Body of pancreas (tissue), 4 donors: Measurements from ENCODE around the gene HOXB6. TPM values are rescaled to one million over a fixed set of nuclear protein-coding genes. Genes with fewer than 3 reads are reported as not detected.

Source experiments
- ATAC-seq: fragments of 150-250 bp; one replicate; pipeline ENCODE4 v1.9.1; 2016
- DNase-seq, 4 donors: peaks; one replicate each; pipeline ENCODE4 v3.0.0-alpha.2; 2019
- H3K27ac ChIP-seq, 4 donors: fragments of 200-600 bp; sonication (generic); 1 replicate in 3 of 4; 2 replicates in 1 of 4; pipeline versions ENCODE4 v1.5.1 to v1.6.1; 2016 to 2019; ENCODE audit warnings: mild to moderate bottlenecking in 1 of 4, mixed read lengths in 1 of 4, moderate library complexity in 1 of 4
- H3K27me3 ChIP-seq, 2 donors: fragments of 200-600 bp; sonication (generic); one replicate each; pipeline ENCODE4 v1.6.0; 2016; ENCODE audit warnings: mild to moderate bottlenecking in 1 of 2
- H3K36me3 ChIP-seq, 2 donors: fragments of 200-600 bp; sonication (generic); replicated peaks in 1 of 2; 2 replicates each; pipeline ENCODE4 v1.5.1; 2016; ENCODE audit warnings: low read depth in 2 of 2; ENCODE audit not compliant: insufficient read depth in 1 of 2
- H3K4me1 ChIP-seq: fragments of 200-600 bp; sonication (generic); one replicate; pipeline ENCODE4 v1.6.0; 2016
- H3K4me3 ChIP-seq, 2 donors: fragments of 200-600 bp; sonication (generic); 1 replicate in 1 of 2; 2 replicates in 1 of 2; pipeline ENCODE4 v1.5.1; 2016 to 2019
- H3K9me3 ChIP-seq, 3 donors: fragments of 200-600 bp; sonication (generic); 1 replicate in 2 of 3; 2 replicates in 1 of 3; pipeline ENCODE4 v1.5.1; 2016
- POLR2A ChIP-seq, 3 donors: fragments of 450-650 bp; IDR thresholded peaks; one replicate each; pipeline ENCODE4 v1.6.1; 2016; ENCODE audit warnings: antibody characterized with exemption in 3 of 3, mild to moderate bottlenecking in 2 of 3
- WGBS, 2 donors: methylation state at CpG; one replicate each; pipeline ENCODE4 v1.1.5; 2017; 5-methylcytosine and 5-hydroxymethylcytosine counted together
- intact Hi-C: fragments of 100-400 bp; cut with DNase I; formaldehyde crosslinking; loops from one replicate; pipeline ENCODE4 v1.15.1; 2023
- total RNA-seq, 2 donors: library from RNA; depleted of rRNA; stranded (reverse); fragments of >200 nt; gene quantifications; one replicate each; pipeline ENCODE4 v1.1.0, GENCODE V29; 2016
- TF ChIP-seq, protein P1 (sequence below), 7 experiments: fragments of 450-650 bp in 4 of 7; fragments of 200-600 bp in 3 of 7; sonication (generic) in 3 of 7; IDR thresholded peaks; one replicate each; pipeline ENCODE4 v1.5.1; 2016 to 2019; ENCODE audit warnings: antibody characterized with exemption in 7 of 7

Gene HOXB6
- total RNA-seq, 2 donors from 2014 or later: 2.1 to 2.6 TPM

DNA sequence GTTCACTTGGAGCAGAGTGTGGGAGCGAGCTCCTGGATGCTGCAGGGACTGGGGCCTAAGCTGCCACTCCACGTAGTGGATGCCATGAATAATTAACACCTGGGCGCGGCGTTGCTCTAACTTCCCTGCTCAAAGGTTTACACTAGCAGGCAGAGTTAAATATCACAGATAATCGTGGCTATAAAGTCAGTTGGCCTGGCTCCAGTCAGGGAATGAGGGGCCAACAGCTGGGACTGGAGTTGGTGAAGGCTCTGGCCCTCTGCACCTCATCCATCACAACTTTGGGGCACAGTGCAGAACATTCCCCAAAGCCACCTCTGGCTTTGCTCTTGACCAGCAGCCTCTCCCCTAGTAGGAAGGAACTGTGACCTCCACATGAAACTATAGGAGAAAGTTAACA, 37.6 kb downstream of the HOXB6 start:
- Histone ChIP-seq H3K36me3 (no peaks in the 10 kb centered on the region), H3K27ac (no peak overlapping the region), H3K4me1 (peaks cover 19% of the 10 kb centered on the region), H3K4me3 (no peak overlapping the region), H3K9me3 (no peaks in the 10 kb centered on the region), H3K27me3 (peaks cover 0 to 36% of the 10 kb centered on the region in 2 donors)
- DNase-seq (no peak), ATAC-seq (no peak)
- TF ChIP-seq, protein P1, sequence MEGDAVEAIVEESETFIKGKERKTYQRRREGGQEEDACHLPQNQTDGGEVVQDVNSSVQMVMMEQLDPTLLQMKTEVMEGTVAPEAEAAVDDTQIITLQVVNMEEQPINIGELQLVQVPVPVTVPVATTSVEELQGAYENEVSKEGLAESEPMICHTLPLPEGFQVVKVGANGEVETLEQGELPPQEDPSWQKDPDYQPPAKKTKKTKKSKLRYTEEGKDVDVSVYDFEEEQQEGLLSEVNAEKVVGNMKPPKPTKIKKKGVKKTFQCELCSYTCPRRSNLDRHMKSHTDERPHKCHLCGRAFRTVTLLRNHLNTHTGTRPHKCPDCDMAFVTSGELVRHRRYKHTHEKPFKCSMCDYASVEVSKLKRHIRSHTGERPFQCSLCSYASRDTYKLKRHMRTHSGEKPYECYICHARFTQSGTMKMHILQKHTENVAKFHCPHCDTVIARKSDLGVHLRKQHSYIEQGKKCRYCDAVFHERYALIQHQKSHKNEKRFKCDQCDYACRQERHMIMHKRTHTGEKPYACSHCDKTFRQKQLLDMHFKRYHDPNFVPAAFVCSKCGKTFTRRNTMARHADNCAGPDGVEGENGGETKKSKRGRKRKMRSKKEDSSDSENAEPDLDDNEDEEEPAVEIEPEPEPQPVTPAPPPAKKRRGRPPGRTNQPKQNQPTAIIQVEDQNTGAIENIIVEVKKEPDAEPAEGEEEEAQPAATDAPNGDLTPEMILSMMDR (IDR thresholded peaks at IDR 0.05): no peak
- TF ChIP-seq POLR2A (IDR thresholded peaks at IDR 0.05): no peak
- 54 to 61% methylated on average over 5 to 6 of the region's 6 CpGs for WGBS, 2 donors
- intact Hi-C loops: no loop called here

DNA sequence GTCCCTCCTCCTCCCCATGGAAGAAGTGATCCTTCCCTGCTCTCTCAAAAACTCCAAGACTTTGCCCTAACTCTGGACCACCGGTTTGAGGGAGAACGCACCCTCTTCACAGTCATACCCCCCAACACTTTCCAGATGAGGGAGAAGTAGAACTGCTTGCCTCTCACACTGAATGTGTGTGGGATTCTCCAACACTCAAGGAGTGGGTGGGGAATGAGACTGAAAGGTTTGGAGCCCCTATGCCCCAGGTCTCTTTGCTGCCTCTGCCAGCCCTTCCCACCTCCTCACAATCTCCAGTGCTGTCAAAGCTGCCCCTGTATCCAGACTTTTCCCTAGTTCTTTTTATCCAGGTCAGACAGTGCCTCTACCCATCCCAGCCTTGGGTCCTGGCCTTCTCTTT, 38.1 kb downstream of the HOXB6 start:
- TF ChIP-seq, protein P1 (IDR thresholded peaks at IDR 0.05): no peak
- no peak for TF ChIP-seq POLR2A (IDR thresholded peaks at IDR 0.05)
- H3K36me3 ChIP-seq: no peaks in the 10 kb centered on the region
- H3K9me3 ChIP-seq: no peaks in the 10 kb centered on the region
- no peak for ATAC-seq
- no peak overlapping the region for H3K4me3 ChIP-seq
- 36 to 46% methylated on average over 2 of the region's 2 CpGs for WGBS, 2 donors
- no peak overlapping the region for H3K27ac ChIP-seq
- intact Hi-C loops: no loop called here
- DNase-seq: no peak
- H3K27me3 ChIP-seq: peaks cover 0 to 37% of the 10 kb centered on the region in 2 donors
- peaks cover 24% of the 10 kb centered on the region for H3K4me1 ChIP-seq

DNA sequence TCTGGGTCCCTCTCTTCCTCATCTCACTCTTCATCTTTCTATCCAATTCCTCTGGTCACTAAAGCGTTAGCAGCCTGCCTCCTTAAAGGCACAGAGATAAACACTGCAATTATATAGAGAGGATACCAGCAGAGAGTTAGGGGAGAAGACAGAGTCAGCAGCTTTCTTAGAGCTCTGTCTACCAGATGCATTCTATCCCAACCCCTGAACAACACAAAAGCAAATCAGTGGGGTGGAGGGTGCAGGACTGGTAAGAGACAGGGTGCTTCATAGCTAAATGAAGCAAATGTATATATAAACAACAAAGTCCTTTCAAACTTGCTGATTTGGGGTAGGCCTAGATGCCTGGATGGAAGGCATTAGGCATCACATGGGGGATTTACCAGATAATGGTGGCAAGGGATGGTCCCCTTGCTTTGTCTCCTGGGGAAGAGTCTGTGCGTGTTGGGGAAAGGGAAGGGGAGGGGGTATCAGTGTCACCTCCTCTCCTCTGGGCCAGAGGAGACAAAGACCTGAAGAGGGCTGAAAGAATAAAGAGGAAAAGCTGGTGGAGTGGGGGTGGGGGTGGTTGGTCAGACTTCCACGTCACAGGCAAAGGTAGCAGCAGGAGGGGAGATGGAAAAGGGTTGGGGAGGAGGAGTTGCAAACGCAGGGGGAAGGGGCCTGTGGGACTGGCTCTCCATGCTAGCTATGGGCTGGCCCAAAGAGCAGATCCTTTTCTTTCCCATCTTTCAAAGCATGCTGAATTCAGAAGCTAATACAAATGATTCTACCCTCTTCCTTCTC, 38.7 kb downstream of the HOXB6 start:
- Histone ChIP-seq H3K27me3 (peaks cover 0 to 37% of the 10 kb centered on the region in 2 donors), H3K4me1 (peaks cover 23% of the 10 kb centered on the region)
- ATAC-seq: no peak

DNA sequence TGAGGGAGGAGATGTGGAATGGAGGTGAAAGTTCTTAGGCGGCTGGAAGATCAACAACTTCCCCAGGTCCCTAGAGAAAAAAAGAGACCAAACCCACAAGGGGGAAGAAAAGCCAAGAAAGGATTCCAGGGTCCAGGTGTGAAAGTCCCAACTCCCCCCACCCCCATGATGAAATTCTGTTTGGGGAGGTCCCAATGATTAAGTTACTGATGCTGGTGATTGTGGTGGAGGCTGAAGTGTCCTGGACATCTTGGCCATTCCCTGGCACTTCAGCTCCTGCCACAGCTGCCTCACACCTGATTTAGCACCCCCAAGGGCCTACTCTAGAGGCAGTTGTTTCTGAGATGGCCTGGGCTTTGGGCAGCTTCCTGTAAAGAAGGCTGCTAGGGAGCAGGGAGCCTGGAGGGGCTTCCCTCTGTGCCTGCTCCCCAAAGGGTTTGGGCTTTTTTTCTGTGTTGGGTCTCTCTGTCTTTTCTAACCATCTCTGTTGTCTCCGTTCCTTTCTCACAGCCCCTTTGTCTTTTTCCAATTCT, 39.7 kb downstream of the HOXB6 start:
- DNase-seq (no peak), ATAC-seq (no peak)
- intact Hi-C loops: no loop called here
- H3K27me3 ChIP-seq: peaks cover 0 to 30% of the 10 kb centered on the region in 2 donors
- no peak overlapping the region for H3K4me3 ChIP-seq
- H3K9me3 ChIP-seq: no peaks in the 10 kb centered on the region
- 67 to 73% methylated on average over 2 of the region's 2 CpGs for WGBS, 2 donors
- no peaks in the 10 kb centered on the region for H3K36me3 ChIP-seq
- H3K27ac ChIP-seq: no peak overlapping the region
- peaks cover 17% of the 10 kb centered on the region for H3K4me1 ChIP-seq
- TF ChIP-seq, protein P1 (IDR thresholded peaks at IDR 0.05): no peak
- no peak for TF ChIP-seq POLR2A (IDR thresholded peaks at IDR 0.05)

More for the DNA sequence above, 38.7 kb downstream of the HOXB6 start:
- no peak overlapping the region for H3K4me3 ChIP-seq
- intact Hi-C loops: no loop called here
- H3K36me3 ChIP-seq: no peaks in the 10 kb centered on the region
- DNase-seq: no peak
- 57% methylated on average over 4 of the region's 4 CpGs for WGBS, 2 donors
- H3K9me3 ChIP-seq: no peaks in the 10 kb centered on the region
- no peak overlapping the region for H3K27ac ChIP-seq
- TF ChIP-seq, protein P1 (IDR thresholded peaks at IDR 0.05): no peak
- TF ChIP-seq POLR2A (IDR thresholded peaks at IDR 0.05): no peak
